Stimulated activated effector memory CD8-positive, alpha-beta T cell treated with anti-CD3 and anti-CD28 coated beads, Interleukin-12 subunit alpha, Interleukin-12 subunit beta, amount 100 ng/mL, for 72 hours (primary cell): Measurements from ENCODE around the gene EME1.

Experiments
- ATAC-seq: fragments of 150-1000 bp; cut with Tn5 transposase; 2 replicates; pipeline ENCODE4 v1.10.0; 2021
- DNase-seq, 2 donors: peaks; one replicate each; pipeline ENCODE4 v3.0.0; 2021 to 2022; ENCODE audit warnings: low spot score in 2 of 2
- H3K27ac Mint-ChIP-seq: one replicate; pipeline ENCODE4 v1.8.0; 2022; ENCODE audit warnings: mild to moderate bottlenecking, mixed read lengths
- H3K36me3 Mint-ChIP-seq: one replicate; pipeline ENCODE4 v1.8.0; 2022; ENCODE audit warnings: mild to moderate bottlenecking, mixed read lengths
- H3K4me1 Mint-ChIP-seq: one replicate; pipeline ENCODE4 v1.8.0; 2022; ENCODE audit warnings: mixed read lengths
- H3K4me3 Mint-ChIP-seq: one replicate; pipeline ENCODE4 v1.8.0; 2022; ENCODE audit warnings: mild to moderate bottlenecking, mixed read lengths
- H3K9me3 Mint-ChIP-seq: one replicate; pipeline ENCODE4 v1.8.0; 2022; ENCODE audit warnings: mixed read lengths

Gene EME1

GRCh38 chr17:50355336-50355700 is 17.7 kb upstream of the EME1 start:
- Mint-ChIP-seq H3K27ac (peak overlapping the region; percentile 43), H3K4me1 (peaks cover 33% of the 10 kb centered on the region), H3K9me3 (no peaks in the 10 kb centered on the region), H3K36me3 (peaks cover 81% of the 10 kb centered on the region), H3K4me3 (no peak overlapping the region)
- ATAC-seq (no peak), DNase-seq (no peak)

DNA sequence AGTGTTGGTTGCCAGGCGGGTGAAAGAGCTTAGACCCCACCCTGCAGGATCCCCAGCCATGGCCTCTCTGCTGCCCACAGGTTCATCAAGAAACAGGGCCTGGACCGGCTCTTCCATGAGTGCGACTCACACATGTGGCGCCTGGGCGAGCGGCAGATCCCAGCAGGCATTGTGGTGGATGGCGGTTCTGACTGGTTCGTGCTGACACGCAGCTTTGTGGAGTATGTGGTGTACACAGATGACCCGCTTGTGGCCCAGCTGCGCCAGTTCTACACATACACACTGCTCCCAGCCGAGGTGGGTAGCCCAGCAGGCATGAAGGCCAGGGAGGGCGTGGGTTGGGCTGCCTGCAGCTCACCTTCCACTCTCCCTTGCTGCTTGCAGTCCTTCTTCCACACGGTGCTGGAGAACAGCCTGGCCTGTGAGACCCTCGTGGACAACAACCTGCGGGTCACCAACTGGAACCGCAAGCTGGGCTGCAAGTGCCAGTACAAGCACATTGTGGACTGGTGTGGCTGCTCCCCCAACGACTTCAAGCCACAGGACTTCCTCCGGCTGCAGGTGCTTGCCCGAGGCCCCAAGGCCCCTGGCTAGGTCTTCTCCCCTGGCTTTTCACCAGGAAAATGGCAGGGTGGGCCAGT is 17.2 kb upstream of the EME1 start:
- Mint-ChIP-seq H3K9me3 (no peaks in the 10 kb centered on the region), H3K4me3 (no peak overlapping the region), H3K27ac (no peak overlapping the region), H3K36me3 (peaks cover 82% of the 10 kb centered on the region), H3K4me1 (peaks cover 28% of the 10 kb centered on the region)
- no peak for ATAC-seq
- DNase-seq: no peak

DNA sequence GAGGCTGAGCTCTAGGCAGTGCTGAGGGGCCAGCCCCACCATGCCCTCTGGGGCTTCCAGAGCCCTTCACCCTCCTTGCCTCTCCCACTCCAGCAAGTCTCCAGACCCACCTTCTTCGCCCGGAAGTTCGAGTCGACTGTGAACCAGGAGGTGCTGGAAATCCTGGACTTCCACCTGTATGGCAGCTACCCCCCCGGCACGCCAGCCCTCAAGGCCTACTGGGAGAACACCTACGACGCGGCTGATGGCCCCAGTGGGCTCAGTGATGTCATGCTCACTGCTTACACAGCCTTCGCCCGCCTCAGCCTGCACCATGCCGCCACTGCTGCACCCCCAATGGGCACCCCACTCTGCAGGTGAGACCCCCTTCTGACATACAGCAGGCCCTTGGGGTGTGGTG is 16.6 kb upstream of the EME1 start:
- Mint-ChIP-seq H3K4me1 (peaks cover 22% of the 10 kb centered on the region), H3K4me3 (no peak overlapping the region), H3K27ac (no peak overlapping the region), H3K36me3 (peaks cover 84% of the 10 kb centered on the region), H3K9me3 (no peaks in the 10 kb centered on the region)
- ATAC-seq (no peak), DNase-seq (no peak)

DNA sequence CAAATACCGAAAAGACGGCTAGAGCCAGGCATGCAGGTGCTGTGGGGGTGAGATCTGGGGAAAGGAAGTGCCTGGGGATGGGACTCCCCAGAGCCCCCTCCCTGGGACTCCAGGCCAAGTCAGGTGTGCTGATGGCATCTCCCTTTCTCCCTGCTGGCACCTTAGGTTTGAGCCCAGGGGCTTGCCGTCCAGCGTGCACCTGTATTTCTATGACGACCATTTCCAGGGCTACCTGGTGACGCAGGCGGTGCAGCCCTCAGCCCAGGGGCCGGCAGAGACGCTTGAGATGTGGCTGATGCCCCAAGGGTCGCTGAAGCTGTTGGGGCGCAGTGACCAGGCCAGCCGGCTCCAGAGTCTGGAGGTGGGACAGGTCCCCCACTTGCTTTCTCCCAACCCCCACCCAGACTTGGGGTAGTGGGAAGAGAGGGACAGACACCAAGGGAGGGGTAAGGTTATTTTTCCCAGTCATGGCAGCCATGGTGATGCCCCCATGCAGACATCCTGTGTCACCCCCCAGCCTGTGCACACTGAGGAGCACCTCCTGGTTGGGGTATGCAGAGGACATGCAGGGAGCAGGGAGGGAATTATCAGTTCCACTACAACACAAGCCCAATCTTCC is 16.0 kb upstream of the EME1 start:
- H3K4me1 Mint-ChIP-seq: peaks cover 20% of the 10 kb centered on the region
- H3K4me3 Mint-ChIP-seq: no peak overlapping the region
- H3K27ac Mint-ChIP-seq: no peak overlapping the region
- ATAC-seq (no peak), DNase-seq (no peak)
- no peaks in the 10 kb centered on the region for H3K9me3 Mint-ChIP-seq
- peaks cover 84% of the 10 kb centered on the region for H3K36me3 Mint-ChIP-seq

GRCh38 chr17:50358177-50358576 is 14.9 kb upstream of the EME1 start:
- Mint-ChIP-seq H3K27ac (peak overlapping the region; percentile 61), H3K9me3 (no peaks in the 10 kb centered on the region), H3K4me3 (no peak overlapping the region), H3K36me3 (peaks cover 83% of the 10 kb centered on the region), H3K4me1 (peaks cover 17% of the 10 kb centered on the region)
- DNase-seq (no peak), ATAC-seq (no peak)

- H3K36me3 Mint-ChIP-seq: peaks cover 74% of the 10 kb centered on the region
- H3K4me1 Mint-ChIP-seq: peaks cover 15% of the 10 kb centered on the region
- H3K9me3 Mint-ChIP-seq: no peaks in the 10 kb centered on the region
Measured at GRCh38 chr17:50359005-50359699, 13.9 kb upstream of the EME1 start.

GRCh38 chr17:50359998-50360461 is 13.0 kb upstream of the EME1 start:
- ATAC-seq (no peak), DNase-seq (peak in 1 of 2 donors; percentile 49)
- H3K4me3 Mint-ChIP-seq: no peak overlapping the region
- peaks cover 66% of the 10 kb centered on the region for H3K36me3 Mint-ChIP-seq
- H3K4me1 Mint-ChIP-seq: peaks cover 15% of the 10 kb centered on the region
- peak overlapping the region; percentile 88 for H3K27ac Mint-ChIP-seq
- H3K9me3 Mint-ChIP-seq: no peaks in the 10 kb centered on the region

More at GRCh38 chr17:50359005-50359699, 13.9 kb upstream of the EME1 start:
- Mint-ChIP-seq H3K4me3 (no peak overlapping the region), H3K27ac (peak overlapping the region; percentile 61)
- no peak for ATAC-seq
- no peak for DNase-seq

DNA sequence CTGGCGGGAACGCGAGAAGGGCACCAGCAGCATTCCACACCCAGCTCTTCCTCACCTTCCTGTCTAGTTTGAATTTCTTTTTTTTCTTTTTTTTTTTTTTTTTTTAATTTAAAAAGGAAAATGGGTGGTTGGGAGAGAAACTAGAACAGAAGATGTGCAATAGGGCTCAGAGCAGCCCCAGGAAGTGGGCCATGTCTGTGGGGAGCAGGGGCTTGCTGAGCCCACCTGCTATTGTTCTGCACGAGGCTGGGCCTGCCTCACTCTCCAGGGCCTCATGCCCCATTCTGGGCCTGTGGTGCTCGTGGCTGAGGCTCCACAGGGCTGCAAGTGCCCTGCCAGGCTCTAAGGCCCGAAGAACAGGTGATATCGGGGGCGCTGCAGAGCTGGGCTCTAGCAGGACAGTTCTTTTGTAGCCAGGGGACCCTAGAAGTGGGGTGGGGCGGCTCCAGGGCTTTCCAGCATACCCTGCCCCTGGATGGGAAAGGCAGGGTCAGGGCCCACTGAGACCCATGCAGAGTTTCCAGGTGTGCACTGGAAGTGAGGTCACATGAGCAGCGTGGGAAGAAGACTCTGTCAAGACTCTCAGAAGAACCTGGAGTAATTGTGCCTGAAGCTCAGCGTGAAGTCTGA is 12.4 kb upstream of the EME1 start:
- no peak for ATAC-seq
- H3K36me3 Mint-ChIP-seq: peaks cover 66% of the 10 kb centered on the region

GRCh38 chr17:50361561-50362480 is 11.2 kb upstream of the EME1 start:
- Mint-ChIP-seq H3K4me1 (peaks cover 21% of the 10 kb centered on the region), H3K27ac (peak overlapping the region; percentile 88), H3K36me3 (peaks cover 58% of the 10 kb centered on the region), H3K4me3 (no peak overlapping the region), H3K9me3 (no peaks in the 10 kb centered on the region)
- peak; percentile 82 for ATAC-seq
- DNase-seq: peak; percentile 26 to 70

More for the DNA sequence above, 12.4 kb upstream of the EME1 start:
- Mint-ChIP-seq H3K27ac (peak overlapping the region; percentile 88), H3K9me3 (no peaks in the 10 kb centered on the region), H3K4me3 (no peak overlapping the region), H3K4me1 (peaks cover 19% of the 10 kb centered on the region)
- DNase-seq: no peak

DNA sequence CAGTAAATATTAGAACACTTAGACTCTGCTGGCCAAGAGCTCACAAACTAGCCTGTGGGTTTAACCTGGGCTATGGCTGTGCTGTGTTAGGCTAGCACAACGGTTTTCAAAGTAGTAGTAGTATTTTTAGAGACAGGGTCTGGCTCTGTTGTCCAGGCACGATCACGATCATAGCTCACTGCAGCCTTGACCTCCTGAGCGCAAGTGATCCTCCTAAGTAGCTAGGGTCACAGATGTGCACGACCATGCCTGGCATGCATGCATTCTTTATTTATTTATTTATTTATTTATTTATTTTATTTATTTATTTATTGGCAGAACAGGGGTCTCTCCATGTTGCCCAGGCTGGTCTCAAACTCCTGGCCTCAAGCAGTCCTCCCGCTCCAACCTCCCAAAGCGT is 10.4 kb upstream of the EME1 start:
- no peaks in the 10 kb centered on the region for H3K9me3 Mint-ChIP-seq
- H3K27ac Mint-ChIP-seq: no peak overlapping the region
- ATAC-seq (no peak), DNase-seq (no peak)
- no peak overlapping the region for H3K4me3 Mint-ChIP-seq
- peaks cover 21% of the 10 kb centered on the region for H3K4me1 Mint-ChIP-seq
- H3K36me3 Mint-ChIP-seq: peaks cover 55% of the 10 kb centered on the region

DNA sequence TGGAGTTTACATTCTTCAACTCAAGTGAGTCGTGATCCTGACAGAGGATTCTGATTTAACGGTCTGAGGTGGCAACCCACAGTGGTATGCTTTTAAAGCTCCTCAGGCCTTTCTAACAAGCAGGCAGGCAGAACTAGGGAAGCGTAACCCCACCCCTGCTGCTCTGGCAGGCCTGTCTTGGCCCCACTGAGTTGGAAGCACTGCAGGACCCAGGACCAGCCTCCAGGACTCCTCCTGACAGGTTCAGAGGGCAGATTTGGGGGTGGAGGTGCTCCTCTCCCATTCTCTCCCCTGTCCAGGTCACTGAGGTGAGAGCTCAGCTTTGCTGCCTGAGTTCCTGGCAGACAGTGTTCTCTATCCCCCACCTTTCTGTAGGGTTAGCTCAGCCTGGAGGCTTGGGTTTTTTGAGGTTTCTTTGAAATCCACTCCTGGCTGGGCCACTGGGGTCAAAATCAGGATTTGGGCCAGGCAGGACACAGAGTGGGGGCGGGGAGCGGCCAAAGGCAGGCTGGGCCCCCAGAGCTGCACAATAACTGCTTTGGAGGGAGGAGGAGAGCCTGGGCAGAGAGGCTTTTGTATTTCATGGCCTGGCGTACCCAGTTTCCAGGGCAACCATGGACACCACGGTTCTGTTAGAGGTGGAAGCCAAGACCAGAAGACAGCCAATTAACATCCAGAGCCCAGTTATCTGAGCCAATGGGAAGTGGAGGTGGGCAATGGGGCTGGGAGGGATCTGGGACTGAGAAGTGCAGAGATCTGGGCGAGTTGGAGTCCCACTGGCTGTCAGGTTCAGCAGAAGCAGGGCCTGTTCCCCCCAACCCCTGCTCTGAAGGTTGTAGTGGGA is 9.6 kb upstream of the EME1 start:
- no peak for ATAC-seq
- no peak overlapping the region for H3K4me3 Mint-ChIP-seq
- no peaks in the 10 kb centered on the region for H3K9me3 Mint-ChIP-seq
- H3K4me1 Mint-ChIP-seq: peaks cover 21% of the 10 kb centered on the region
- peaks cover 55% of the 10 kb centered on the region for H3K36me3 Mint-ChIP-seq
- peak in 1 of 2 donors; percentile 49 for DNase-seq
- no peak overlapping the region for H3K27ac Mint-ChIP-seq

- Mint-ChIP-seq H3K9me3 (no peaks in the 10 kb centered on the region), H3K36me3 (peaks cover 55% of the 10 kb centered on the region)
Measured at GRCh38 chr17:50364061-50364458, 9.0 kb upstream of the EME1 start.

GRCh38 chr17:50364715-50365114 is 8.3 kb upstream of the EME1 start:
- Mint-ChIP-seq H3K36me3 (peaks cover 58% of the 10 kb centered on the region), H3K27ac (no peak overlapping the region)
- no peak for DNase-seq

More at GRCh38 chr17:50364061-50364458, 9.0 kb upstream of the EME1 start:
- H3K4me3 Mint-ChIP-seq: no peak overlapping the region
- no peak for ATAC-seq
- no peak for DNase-seq
- H3K27ac Mint-ChIP-seq: no peak overlapping the region
- H3K4me1 Mint-ChIP-seq: peaks cover 20% of the 10 kb centered on the region

GRCh38 chr17:50365165-50365564 is 7.9 kb upstream of the EME1 start:
- no peak for ATAC-seq
- H3K9me3 Mint-ChIP-seq: no peaks in the 10 kb centered on the region
- DNase-seq: no peak
- H3K4me3 Mint-ChIP-seq: no peak overlapping the region
- H3K36me3 Mint-ChIP-seq: peaks cover 59% of the 10 kb centered on the region
- H3K4me1 Mint-ChIP-seq: peaks cover 16% of the 10 kb centered on the region
- H3K27ac Mint-ChIP-seq: no peak overlapping the region

More at GRCh38 chr17:50364715-50365114, 8.3 kb upstream of the EME1 start:
- no peak for ATAC-seq
- Mint-ChIP-seq H3K9me3 (no peaks in the 10 kb centered on the region), H3K4me1 (peaks cover 16% of the 10 kb centered on the region), H3K4me3 (no peak overlapping the region)
